SK-N-SH (cell line): ENCODE data around the gene AGMAT. TPM values are rescaled to one million over a fixed set of nuclear protein-coding genes. Genes with fewer than 3 reads are reported as not detected.

Experiments used
- CTCF ChIA-PET: fragments of 300-600, 350-600 bp; formaldehyde crosslinking; extraction: SDS; loops from one replicate; lab custom pipeline; 2021; lab: Yijun Ruan, JAX
- POLR2A ChIA-PET: fragments of 350-600 bp; sonication (Branson Sonifier 250); formaldehyde crosslinking; extraction: SDS; loops from one replicate; lab custom pipeline; 2020; ENCODE audit warnings: antibody characterized with exemption, inconsistent platforms; lab: Yijun Ruan, JAX
- DNase-seq: peaks from one replicate; pipeline ENCODE4 v3.0.0; 2012
- H2AFZ ChIP-seq: fragments of 200-600 bp; sonication (generic); 2 replicates; pipeline ENCODE4 v1.8.1; 2016; ENCODE audit warnings: antibody characterized with exemption, mild to moderate bottlenecking, low read depth
- H3F3A ChIP-seq: fragments of 200-600 bp; sonication (generic); replicated peaks from 2 replicates; pipeline ENCODE3; 2016; ENCODE audit warnings: antibody characterized with exemption, mild to moderate bottlenecking; ENCODE audit not compliant: insufficient read depth
- H3K27ac ChIP-seq, 2 experiments: fragments of 200-500 bp in 1 of 2; fragments of 200-600 bp in 1 of 2; sonication (Bioruptor generic) in 1 of 2; sonication (generic), shearing (Covaris generic) in 1 of 2; 2 replicates each; pipeline versions ENCODE4 v1.5.1 to v1.6.1; 2014 to 2016; ENCODE audit warnings: low read depth in 2 of 2, inconsistent platforms in 1 of 2, low read length in 1 of 2, mild to moderate bottlenecking in 1 of 2, mixed read lengths in 1 of 2
- H3K27me3 ChIP-seq: fragments of 200-600 bp; sonication (generic), shearing (Covaris generic); 2 replicates; pipeline ENCODE4 v1.6.1; 2016; ENCODE audit warnings: mixed run types; ENCODE audit not compliant: insufficient read depth
- H3K36me3 ChIP-seq, 2 experiments: fragments of 200-500 bp in 1 of 2; fragments of 200-600 bp in 1 of 2; sonication (Bioruptor generic) in 1 of 2; sonication (generic) in 1 of 2; replicated peaks in 1 of 2; 2 replicates each; pipeline versions ENCODE3 to v1.5.1; 2014 to 2016; ENCODE audit warnings: low read length in 1 of 2, mild to moderate bottlenecking in 1 of 2; ENCODE audit not compliant: insufficient read depth in 2 of 2, control insufficient read depth in 1 of 2
- H3K4me1 ChIP-seq, 2 experiments: fragments of 200-500 bp in 1 of 2; fragments of 200-600 bp in 1 of 2; sonication (Bioruptor generic) in 1 of 2; sonication (generic), shearing (Covaris generic) in 1 of 2; 2 replicates each; pipeline versions ENCODE4 v1.5.1 to v1.6.1; 2014 to 2016; ENCODE audit warnings: low read depth in 1 of 2, low read length in 1 of 2, mixed run types in 1 of 2; ENCODE audit not compliant: insufficient read depth in 2 of 2, control insufficient read depth in 1 of 2
- H3K4me2 ChIP-seq: fragments of 200-600 bp; sonication (generic), shearing (Covaris generic); 2 replicates; pipeline ENCODE4 v1.6.1; 2017; ENCODE audit warnings: mixed run types
- H3K4me3 ChIP-seq, 2 experiments: fragments of 200-500 bp in 1 of 2; fragments of 200-600 bp in 1 of 2; sonication (Bioruptor generic) in 1 of 2; sonication (generic), shearing (Covaris generic) in 1 of 2; 2 replicates each; pipeline versions ENCODE4 v1.5.1 to v1.8.1; 2014 to 2016; ENCODE audit warnings: low read depth in 2 of 2, inconsistent platforms in 1 of 2, low read length in 1 of 2, mild to moderate bottlenecking in 1 of 2, mixed read lengths in 1 of 2, moderate library complexity in 1 of 2
- H3K79me2 ChIP-seq: fragments of 200-600 bp; sonication (generic); 2 replicates; pipeline ENCODE4 v1.8.1; 2017; ENCODE audit warnings: mild to moderate bottlenecking; ENCODE audit not compliant: insufficient read depth
- H3K9ac ChIP-seq: fragments of 200-600 bp; sonication (generic); 2 replicates; pipeline ENCODE4 v1.6.1; 2017; ENCODE audit warnings: mixed run types
- H3K9me2 ChIP-seq: fragments of 200-600 bp; sonication (generic); 2 replicates; pipeline ENCODE4 v1.6.1; 2017; ENCODE audit warnings: mixed run types
- H3K9me3 ChIP-seq: fragments of 200-600 bp; sonication (generic); 2 replicates; pipeline ENCODE4 v1.6.1; 2017; ENCODE audit warnings: mixed run types, mild to moderate bottlenecking, moderate library complexity
- H4K20me1 ChIP-seq: fragments of 200-600 bp; sonication (generic); 2 replicates; pipeline ENCODE4 v1.6.1; 2017; ENCODE audit warnings: mild to moderate bottlenecking, mixed run types; ENCODE audit not compliant: insufficient read depth
- CTCF ChIP-seq: fragments of 200-600 bp; sonication (generic); IDR thresholded peaks from 2 replicates; pipeline ENCODE4 v1.6.1; 2017; ENCODE audit warnings: antibody characterized with exemption, mild to moderate bottlenecking, moderate library complexity
- EZH2phosphoT487 ChIP-seq: fragments of 200-600 bp; sonication (generic); IDR thresholded peaks from 2 replicates; pipeline ENCODE4 v1.6.1; 2017; ENCODE audit warnings: low read depth, mixed run types, mild to moderate bottlenecking, antibody characterized with exemption, moderate library complexity, borderline replicate concordance
- GATA2 ChIP-seq: sonication (generic); formaldehyde crosslinking; IDR thresholded peaks from 2 replicates; pipeline ENCODE4 v1.5.0; 2020; ENCODE audit warnings: mild to moderate bottlenecking, missing genetic modification reagents
- IRF3 ChIP-seq: fragments of 150-350 bp; IDR thresholded peaks from 2 replicates; pipeline ENCODE4 v1.6.1; 2016; ENCODE audit warnings: mild to moderate bottlenecking, low read depth, low read length
- MEF2A ChIP-seq: IDR thresholded peaks from 2 replicates; pipeline ENCODE4 v1.4.0; 2012; ENCODE audit warnings: low read depth, borderline replicate concordance
- NFIC ChIP-seq: IDR thresholded peaks from 2 replicates; pipeline ENCODE4 v1.4.0; 2012; ENCODE audit warnings: borderline replicate concordance
- REST ChIP-seq: IDR thresholded peaks from 2 replicates; pipeline ENCODE4 v1.6.1; 2012; ENCODE audit warnings: mild to moderate bottlenecking, low read depth, low read length, moderate library complexity
- RXRA ChIP-seq: IDR thresholded peaks from 2 replicates; pipeline ENCODE4 v1.4.0; 2012; ENCODE audit warnings: low read depth, mild to moderate bottlenecking, borderline replicate concordance
- TCF12 ChIP-seq: IDR thresholded peaks from 2 replicates; pipeline ENCODE4 v1.4.0; 2012
- WGBS: methylation state at CpG from one replicate; pipeline ENCODE4 v1.1.6; 2017; ENCODE audit warnings: low lambda C conversion rate; 5-methylcytosine and 5-hydroxymethylcytosine counted together
- polyA plus RNA-seq, 3 experiments: library from polyadenylated mRNA; depleted of rRNA; stranded (reverse); fragments of >200 nt; gene quantifications; 2 replicates each; pipeline ENCODE4 v1.2.3, GENCODE V29; 2012

AGMAT gene
- polyA plus RNA-seq, 1 of the 3 experiments (the other 2 are of a cell fraction), result 0.66 TPM

- no peak for TF ChIP-seq IRF3
- TF ChIP-seq TCF12, result no peak
- TF ChIP-seq NFIC, result no peak
- TF ChIP-seq GATA2, result no peak
- TF ChIP-seq EZH2phosphoT487, result no peak
- no peak for TF ChIP-seq REST
These were observed 9.2 kb downstream of the AGMAT start (continued) for GRCh38 chr1:15575549-15576150.

GRCh38 chr1:15574741-15575140 is 10.1 kb downstream of the AGMAT start:
- WGBS, result 92% methylated on average over 6 of the region's 6 CpGs
- H3K4me3 ChIP-seq, result no peak overlapping the region
- H3K9me3 ChIP-seq, result no peaks in the 10 kb centered on the region
- peaks cover 6% of the 10 kb centered on the region for H3F3A ChIP-seq
- H4K20me1 ChIP-seq, result no peaks in the 10 kb centered on the region
- POLR2A ChIA-PET, result no interaction called here
- H3K36me3 ChIP-seq, result peaks cover 12 to 22% of the 10 kb centered on the region in 2 experiments
- no peak overlapping the region for H3K4me2 ChIP-seq
- no peak for DNase-seq
- no peak overlapping the region for H2AFZ ChIP-seq
- CTCF ChIA-PET, result no interaction called here
- no peak overlapping the region for H3K27ac ChIP-seq
- H3K9me2 ChIP-seq, result no peaks in the 10 kb centered on the region
- no peaks in the 10 kb centered on the region for H3K27me3 ChIP-seq
- H3K9ac ChIP-seq, result no peak overlapping the region
- TF ChIP-seq RXRA (no peak), MEF2A (no peak), CTCF (no peak)
- no peaks in the 10 kb centered on the region for H3K79me2 ChIP-seq
- H3K4me1 ChIP-seq, result no peaks in the 10 kb centered on the region; a peak in 2 of 4 replicates
